Endothelial cell of umbilical vein (primary cell): ENCODE data around the gene ITGB2. TPM values are rescaled to one million over a fixed set of nuclear protein-coding genes. Genes with fewer than 3 reads are reported as not detected.

Experiments used
- BruUV-seq: library from RNA; stranded (reverse); fragments of 400-500 nt; replicated peaks from 2 replicates; lab custom pipeline; 2021; lab: Mats Ljungman, UMichigan
- CTCF ChIA-PET: fragments of 300-600, 350-600 bp; sonication (Branson Sonifier 250); formaldehyde crosslinking; loops from one replicate; lab custom pipeline; 2021; ENCODE audit warnings: antibody characterized with exemption, inconsistent platforms; lab: Charles Lee
- POLR2A ChIA-PET: fragments of 300-600, 350-600 bp; sonication (Branson Sonifier 250); formaldehyde crosslinking; loops from one replicate; lab custom pipeline; 2021; ENCODE audit warnings: antibody characterized with exemption, inconsistent platforms; lab: Charles Lee
- DNase-seq: peaks from one replicate; pipeline ENCODE4 v3.0.0-alpha.2; 2011; ENCODE audit warnings: low read depth, low spot score
- FAIRE-seq: peaks from 2 replicates; lab custom pipeline; 2011; peaks lifted over from hg19 to GRCh38; lab: Jason Lieb, UNC
- H2AFZ ChIP-seq: 2 replicates; pipeline ENCODE4 v1.6.0; 2012; ENCODE audit warnings: low read depth, low read length, control low read depth, inconsistent platforms
- H3K27ac ChIP-seq: 2 replicates; pipeline ENCODE4 v1.5.1; 2011; ENCODE audit warnings: low read depth, mild to moderate bottlenecking, control low read depth, low read length, moderate library complexity; ENCODE audit not compliant: insufficient read depth
- H3K27me3 ChIP-seq, 2 experiments: 2 replicates each; pipeline versions ENCODE4 v1.6.0 to v1.6.1; 2011; ENCODE audit warnings: low read length in 2 of 2, mixed read lengths in 1 of 2; ENCODE audit not compliant: control insufficient read depth in 2 of 2, insufficient read depth in 2 of 2
- H3K36me3 ChIP-seq, 2 experiments: 2 replicates in 1 of 2; 3 replicates in 1 of 2; pipeline ENCODE4 v1.5.1; 2011; ENCODE audit warnings: low read length in 2 of 2, mild to moderate bottlenecking in 1 of 2, moderate library complexity in 1 of 2; ENCODE audit not compliant: control insufficient read depth in 2 of 2, insufficient read depth in 2 of 2; ENCODE audit errors: extremely low read depth in 1 of 2
- H3K4me1 ChIP-seq: 3 replicates; pipeline ENCODE4 v1.5.1; 2011; ENCODE audit warnings: mild to moderate bottlenecking, low read length; ENCODE audit not compliant: control insufficient read depth, insufficient read depth; ENCODE audit errors: extremely low read depth
- H3K4me2 ChIP-seq: 2 replicates; pipeline ENCODE4 v1.6.1; 2011; ENCODE audit warnings: low read length, control low read depth, mixed read lengths; ENCODE audit not compliant: insufficient read depth
- H3K4me3 ChIP-seq, 3 experiments: fragments of 200-600 bp in 1 of 3; sonication (generic), shearing (Covaris generic) in 1 of 3; replicated peaks in 1 of 3; 2 replicates each; pipeline ENCODE4 v1.5.1; 2011 to 2016; ENCODE audit warnings: control low read depth in 3 of 3, low read length in 3 of 3, mild to moderate bottlenecking in 2 of 3, inconsistent platforms in 1 of 3, low read depth in 1 of 3, moderate library complexity in 1 of 3; ENCODE audit not compliant: insufficient read depth in 1 of 3
- H3K79me2 ChIP-seq: 2 replicates; pipeline ENCODE4 v1.6.0; 2012; ENCODE audit warnings: low read length, inconsistent platforms; ENCODE audit not compliant: control insufficient read depth, insufficient read depth
- H3K9ac ChIP-seq: replicated peaks from 2 replicates; pipeline ENCODE3; 2011; ENCODE audit warnings: low read length, control low read depth; ENCODE audit not compliant: insufficient read depth; ENCODE audit errors: extremely low read depth
- H3K9me1 ChIP-seq: replicated peaks from 3 replicates; pipeline ENCODE4 v1.6.0; 2011; ENCODE audit warnings: mild to moderate bottlenecking, low read length; ENCODE audit not compliant: control insufficient read depth, insufficient read depth; ENCODE audit errors: extremely low read depth
- H3K9me3 ChIP-seq: replicated peaks from 2 replicates; pipeline ENCODE4 v1.5.1; 2012; ENCODE audit warnings: low read length, inconsistent platforms; ENCODE audit not compliant: control insufficient read depth, insufficient read depth
- H4K20me1 ChIP-seq: replicated peaks from 2 replicates; pipeline ENCODE3; 2011; ENCODE audit warnings: mild to moderate bottlenecking, low read length; ENCODE audit not compliant: control insufficient read depth, insufficient read depth; ENCODE audit errors: extremely low read depth
- JUN ChIP-seq: IDR thresholded peaks from 2 replicates; pipeline ENCODE4 v1.6.1; 2011; ENCODE audit warnings: borderline replicate concordance, low read depth; ENCODE audit not compliant: insufficient read length, insufficient read depth
- POLR2AphosphoS5 ChIP-seq: IDR thresholded peaks from 2 replicates; pipeline ENCODE4 v1.6.1; 2012; ENCODE audit warnings: low read depth, mild to moderate bottlenecking, control low read depth, low read length, moderate library complexity; ENCODE audit not compliant: insufficient read depth
- dilution Hi-C: fragments of 300-500 bp; cut with MboI; formaldehyde crosslinking; loops from one replicate; pipeline ENCODE4 v1.15.0; 2019; ENCODE audit warnings: low sequenced_read_pairs; ENCODE audit not compliant: extremely low pct_ligation_motif_present
- intact Hi-C: fragments of 100-400 bp; cut with micrococcal nuclease; formaldehyde crosslinking; loops from one replicate; pipeline ENCODE4 v1.10.0; 2022
- polyA plus RNA-seq, 4 experiments: library from polyadenylated mRNA; depleted of rRNA in 3 of 4; stranded (reverse) in 3 of 4; unstranded in 1 of 4; fragments of >200 nt; gene quantifications; 2 replicates each; pipeline versions ENCODE4 v1.2.1 to v1.2.3, GENCODE V29; 2011 to 2012; ENCODE audit warnings: missing spikeins in 1 of 4
- total RNA-seq: library from RNA; stranded (reverse); gene quantifications from 2 replicates; pipeline ENCODE4 v1.2.3, GENCODE V29; 2021
- TF ChIP-seq, protein P1 (sequence below): IDR thresholded peaks from 2 replicates; pipeline ENCODE4 v1.6.1; 2011; ENCODE audit not compliant: insufficient read depth, insufficient read length
- TF ChIP-seq, protein P2 (sequence below), 2 donors: IDR thresholded peaks; 1 replicate in 1 of 2; 2 replicates in 1 of 2; pipeline ENCODE4 v1.5.1; 2011; ENCODE audit warnings: low read length in 2 of 2, mild to moderate bottlenecking in 2 of 2, moderate library complexity in 2 of 2, control low read depth in 1 of 2, inconsistent platforms in 1 of 2, low read depth in 1 of 2; ENCODE audit not compliant: insufficient read depth in 1 of 2; ENCODE audit errors: extremely low read depth in 1 of 2

The ITGB2 gene
- total and polyA plus RNA-seq, 2 donors (not counting 3 experiments of a cell fraction or from before 2014, with no cell fraction given), result 0.39 to 0.91 TPM

DNA sequence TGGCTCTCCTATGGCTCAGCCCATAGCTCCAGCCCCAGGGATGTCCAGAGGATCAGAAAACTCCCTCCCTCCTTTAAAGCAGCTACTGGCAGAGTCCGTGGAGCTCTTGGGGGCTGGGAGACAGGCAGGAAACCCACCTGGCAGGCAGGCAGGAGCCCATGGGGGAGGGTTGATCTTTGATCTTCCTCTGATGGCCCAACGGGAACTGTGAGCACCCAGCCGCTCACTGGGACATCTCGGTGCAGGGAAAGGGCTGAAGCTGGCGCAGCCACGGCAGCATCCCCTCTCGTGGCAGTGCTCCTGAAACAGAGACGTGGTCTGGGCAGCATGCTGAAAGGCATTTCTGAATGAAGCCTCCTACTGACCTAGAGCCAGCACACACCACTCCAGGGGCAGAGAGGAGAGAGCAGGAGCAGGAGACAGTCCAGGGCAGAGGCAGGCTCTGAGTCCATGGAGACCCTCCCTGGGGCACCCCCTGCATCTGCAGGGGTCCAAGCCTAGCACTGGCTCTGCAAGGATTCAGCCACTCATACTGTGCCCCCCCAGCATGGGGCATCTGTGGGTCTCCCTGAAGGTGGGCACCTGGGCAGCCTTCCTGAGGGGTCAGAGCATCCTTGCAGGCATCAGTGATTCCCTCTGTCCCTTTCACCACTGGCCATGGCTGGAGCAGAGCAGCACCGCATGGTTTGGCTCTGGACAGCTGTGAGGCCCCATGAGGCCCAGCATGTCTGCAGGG is 14.3 kb upstream of the ITGB2 start:
- Histone ChIP-seq H3K4me2 (no peak overlapping the region), H3K36me3 (no peaks in the 10 kb centered on the region), H3K4me3 (no peak overlapping the region), H3K27me3 (peaks cover 7 to 13% of the 10 kb centered on the region in 2 experiments), H3K79me2 (peaks cover 3% of the 10 kb centered on the region), H4K20me1 (no peaks in the 10 kb centered on the region), H3K9me1 (no peaks in the 10 kb centered on the region), H3K4me1 (peaks cover 16% of the 10 kb centered on the region), H3K9ac (no peak overlapping the region), H3K9me3 (no peaks in the 10 kb centered on the region), H2AFZ (no peak overlapping the region), H3K27ac (no peak overlapping the region)
- no peak for FAIRE-seq
- no TSS peak for BruUV-seq
- no peak for DNase-seq
- CTCF ChIA-PET, result interaction anchor here (0.9 to 3.4 kb wide), 6 partner anchors 9 to 424 kb away, joined by 3 to 25 read pairs (median 5); no protein-coding TSS in a partner anchor
- no peak for TF ChIP-seq POLR2AphosphoS5
- TF ChIP-seq, protein P1, sequence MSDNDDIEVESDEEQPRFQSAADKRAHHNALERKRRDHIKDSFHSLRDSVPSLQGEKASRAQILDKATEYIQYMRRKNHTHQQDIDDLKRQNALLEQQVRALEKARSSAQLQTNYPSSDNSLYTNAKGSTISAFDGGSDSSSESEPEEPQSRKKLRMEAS, result no peak
- no peak for TF ChIP-seq JUN
- TF ChIP-seq, protein P2, sequence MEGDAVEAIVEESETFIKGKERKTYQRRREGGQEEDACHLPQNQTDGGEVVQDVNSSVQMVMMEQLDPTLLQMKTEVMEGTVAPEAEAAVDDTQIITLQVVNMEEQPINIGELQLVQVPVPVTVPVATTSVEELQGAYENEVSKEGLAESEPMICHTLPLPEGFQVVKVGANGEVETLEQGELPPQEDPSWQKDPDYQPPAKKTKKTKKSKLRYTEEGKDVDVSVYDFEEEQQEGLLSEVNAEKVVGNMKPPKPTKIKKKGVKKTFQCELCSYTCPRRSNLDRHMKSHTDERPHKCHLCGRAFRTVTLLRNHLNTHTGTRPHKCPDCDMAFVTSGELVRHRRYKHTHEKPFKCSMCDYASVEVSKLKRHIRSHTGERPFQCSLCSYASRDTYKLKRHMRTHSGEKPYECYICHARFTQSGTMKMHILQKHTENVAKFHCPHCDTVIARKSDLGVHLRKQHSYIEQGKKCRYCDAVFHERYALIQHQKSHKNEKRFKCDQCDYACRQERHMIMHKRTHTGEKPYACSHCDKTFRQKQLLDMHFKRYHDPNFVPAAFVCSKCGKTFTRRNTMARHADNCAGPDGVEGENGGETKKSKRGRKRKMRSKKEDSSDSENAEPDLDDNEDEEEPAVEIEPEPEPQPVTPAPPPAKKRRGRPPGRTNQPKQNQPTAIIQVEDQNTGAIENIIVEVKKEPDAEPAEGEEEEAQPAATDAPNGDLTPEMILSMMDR (IDR thresholded peaks at IDR 0.05; ENCODE audit: extremely low read depth in 1 of 2, insufficient read depth in 1 of 2, low read depth in 1 of 2, low read length in 2 of 2), result no peak
- intact Hi-C loops, result loop anchor here (10.0 kb wide), 1 partner anchor 420 kb away; no protein-coding TSS in a partner anchor
- POLR2A ChIA-PET, result no interaction called here
- dilution Hi-C loops, result loop anchor here (25.0 kb wide), 1 partner anchor 202 kb away; no protein-coding TSS in a partner anchor
